Common myeloid progenitor, CD34-positive (primary cell): Measurements from ENCODE around the gene YWHAQ.
"Not testable (repeated sequence)": the region's sequence is repeated elsewhere in the genome, so short reads cannot be mapped to it uniquely, and the experiment has no call there.

Experiments
- CTCF ChIA-PET: fragments of 350-600 bp; sonication (Branson Sonifier 250); formaldehyde crosslinking; loops from one replicate; lab custom pipeline; 2021; ENCODE audit warnings: antibody characterized with exemption; lab: Charles Lee
- POLR2A ChIA-PET: fragments of 350-600 bp; sonication (Branson Sonifier 250); formaldehyde crosslinking; loops from one replicate; lab custom pipeline; 2021; ENCODE audit warnings: antibody characterized with exemption; lab: Charles Lee
- DNase-seq, 3 donors: peaks; one replicate each; pipeline versions ENCODE4 v3.0.0 to v3.0.0-alpha.2; 2013
- H3K27ac ChIP-seq, 2 experiments: 1 replicate in 1 of 2; 2 replicates in 1 of 2; pipeline ENCODE4 v1.7.0; 2013; ENCODE audit warnings: inconsistent platforms in 2 of 2, low read length in 2 of 2, mild to moderate bottlenecking in 2 of 2, low read depth in 1 of 2, moderate library complexity in 1 of 2; ENCODE audit not compliant: severe bottlenecking in 2 of 2, insufficient read depth in 1 of 2, poor library complexity in 1 of 2
- H3K27me3 ChIP-seq, 5 experiments: replicated peaks in 2 of 5; 1 replicate in 3 of 5; 2 replicates in 2 of 5; pipeline versions ENCODE4 v1.6.1 to v1.7.0; 2013; ENCODE audit warnings: low read length in 4 of 5, mild to moderate bottlenecking in 2 of 5, moderate library complexity in 2 of 5, inconsistent platforms in 1 of 5; ENCODE audit not compliant: insufficient read depth in 5 of 5, control insufficient read depth in 4 of 5
- H3K36me3 ChIP-seq, 4 experiments: 1 replicate in 2 of 4; 2 replicates in 2 of 4; pipeline versions ENCODE4 v1.6.1 to v1.7.0; 2013; ENCODE audit warnings: low read length in 3 of 4, control low read depth in 1 of 4, mild to moderate bottlenecking in 1 of 4; ENCODE audit not compliant: control insufficient read depth in 4 of 4, insufficient read depth in 4 of 4
- H3K4me1 ChIP-seq, 4 experiments: 1 replicate in 3 of 4; 2 replicates in 1 of 4; pipeline versions ENCODE4 v1.6.1 to v1.7.1; 2013; ENCODE audit warnings: low read length in 3 of 4, mild to moderate bottlenecking in 3 of 4, control low read depth in 1 of 4, inconsistent platforms in 1 of 4, moderate library complexity in 1 of 4; ENCODE audit not compliant: control insufficient read depth in 4 of 4, insufficient read depth in 4 of 4; ENCODE audit errors: control extremely low read depth in 1 of 4
- H3K4me3 ChIP-seq, 7 experiments: 1 replicate in 4 of 7; 2 replicates in 3 of 7; pipeline versions ENCODE4 v1.5.1 to v1.7.0; 2013; ENCODE audit warnings: mild to moderate bottlenecking in 7 of 7, low read length in 6 of 7, moderate library complexity in 6 of 7, inconsistent platforms in 2 of 7, low read depth in 2 of 7, control low read depth in 1 of 7; ENCODE audit not compliant: insufficient read depth in 4 of 7, control insufficient read depth in 1 of 7; ENCODE audit errors: extremely low read depth in 1 of 7
- H3K9me3 ChIP-seq, 5 experiments: 1 replicate in 4 of 5; 2 replicates in 1 of 5; pipeline versions ENCODE4 v1.6.1 to v1.7.1; 2013; ENCODE audit warnings: low read length in 4 of 5, mild to moderate bottlenecking in 2 of 5, inconsistent platforms in 1 of 5, low read depth in 1 of 5, moderate library complexity in 1 of 5; ENCODE audit not compliant: control insufficient read depth in 4 of 5, insufficient read depth in 2 of 5; ENCODE audit errors: control extremely low read depth in 1 of 5
- WGBS: methylation state at CpG from one replicate; pipeline ENCODE4 v1.1.5; 2013; ENCODE audit not compliant: insufficient coverage; 5-methylcytosine and 5-hydroxymethylcytosine counted together

Gene YWHAQ

DNA sequence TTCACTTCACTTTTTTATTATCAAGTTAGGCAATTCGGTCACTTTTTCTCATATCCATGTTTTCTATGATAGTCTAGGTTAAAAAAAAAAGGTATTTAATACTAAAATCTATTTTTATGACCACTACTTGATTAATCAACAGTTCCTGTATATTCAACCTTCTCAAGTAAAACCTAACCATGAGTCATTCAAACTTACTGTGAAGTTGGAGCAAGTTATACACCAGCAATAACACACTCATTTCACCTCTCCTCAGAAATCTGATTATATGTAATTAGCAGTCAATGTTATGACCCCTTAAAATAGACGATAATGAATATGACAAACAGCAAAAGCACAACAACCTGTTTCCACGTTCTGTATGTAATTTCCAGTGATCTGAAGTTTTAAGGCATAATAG lies 40.2 kb downstream of the YWHAQ start:
- WGBS = no CpG with 5 or more reads among the region's 3 CpGs
- Histone ChIP-seq H3K27ac (no peak overlapping the region), H3K36me3 (peaks cover 10 to 60% (median 42%) of the 10 kb centered on the region in 4 experiments), H3K4me3 (no peak overlapping the region), H3K9me3 (no peaks in the 10 kb centered on the region), H3K27me3 (no peaks in the 10 kb centered on the region), H3K4me1 (no peaks in the 10 kb centered on the region)
- no peak for DNase-seq
- ChIA-PET CTCF (interaction anchor here (0.8 to 1.8 kb wide), 2 partner anchors 13 to 15 kb away, joined by 3 to 6 read pairs; no protein-coding TSS in a partner anchor), POLR2A (no interaction called here)

- Histone ChIP-seq H3K27ac (no peak overlapping the region), H3K27me3 (no peaks in the 10 kb centered on the region), H3K4me3 (no peak overlapping the region), H3K36me3 (peaks cover 28 to 67% (median 44%) of the 10 kb centered on the region in 4 experiments), H3K4me1 (no peaks in the 10 kb centered on the region), H3K9me3 (no peaks in the 10 kb centered on the region)
- CTCF ChIA-PET = interaction anchor here (0.6 kb wide), 2 partner anchors 69 to 183 kb away, joined by 3 read pairs; no protein-coding TSS in a partner anchor
- no peak for DNase-seq
- no CpG with 5 or more reads among the region's 3 CpGs for WGBS
- POLR2A ChIA-PET = no interaction called here
Measured at GRCh38 chr2:9586465-9586864, 44.3 kb downstream of the YWHAQ start.

DNA sequence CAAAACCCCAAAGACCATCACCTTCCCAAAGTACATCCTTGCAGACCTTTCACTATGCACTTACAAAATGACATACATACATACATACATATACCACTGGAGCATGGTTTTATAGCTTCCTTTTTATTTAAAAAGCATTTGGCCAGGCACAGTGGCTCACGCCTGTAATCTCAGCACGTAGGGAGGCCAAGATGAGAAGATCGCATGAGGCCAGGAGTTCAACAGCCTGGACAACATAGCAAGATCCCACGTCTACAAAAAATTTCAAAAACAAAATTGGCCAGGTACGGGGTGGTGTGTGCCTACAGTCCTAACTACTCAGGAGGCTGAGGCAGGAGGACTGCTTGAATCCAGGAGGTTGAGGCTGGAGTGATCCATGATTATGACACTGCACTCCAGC lies 45.3 kb downstream of the YWHAQ start:
- WGBS = 97% methylated on average over 5 of the region's 5 CpGs
- no peak overlapping the region for H3K27ac ChIP-seq
- DNase-seq = no peak
- ChIA-PET POLR2A (no interaction called here), CTCF (no interaction called here)
- no peaks in the 10 kb centered on the region for H3K9me3 ChIP-seq
- no peaks in the 10 kb centered on the region for H3K27me3 ChIP-seq
- no peaks in the 10 kb centered on the region for H3K4me1 ChIP-seq
- peaks cover 26 to 59% (median 40%) of the 10 kb centered on the region in 4 experiments for H3K36me3 ChIP-seq
- H3K4me3 ChIP-seq = no peak overlapping the region

GRCh38 chr2:9584902-9585301 lies 45.9 kb downstream of the YWHAQ start:
- H3K27me3 ChIP-seq, H3K9me3 ChIP-seq, H3K4me3 ChIP-seq, H3K4me1 ChIP-seq, DNase-seq, H3K27ac ChIP-seq, POLR2A ChIA-PET, CTCF ChIA-PET: not testable (repeated sequence)
- H3K36me3 ChIP-seq = peaks cover 26 to 56% (median 38%) of the 10 kb centered on the region in 4 experiments

GRCh38 chr2:9582624-9583023 lies 48.2 kb downstream of the YWHAQ start:
- CTCF ChIA-PET = interaction anchor here (0.8 to 1.3 kb wide), 2 partner anchors 9 to 14 kb away, joined by 3 to 4 read pairs; no protein-coding TSS in a partner anchor
- peaks cover 18 to 41% (median 26%) of the 10 kb centered on the region in 4 experiments for H3K36me3 ChIP-seq

DNA sequence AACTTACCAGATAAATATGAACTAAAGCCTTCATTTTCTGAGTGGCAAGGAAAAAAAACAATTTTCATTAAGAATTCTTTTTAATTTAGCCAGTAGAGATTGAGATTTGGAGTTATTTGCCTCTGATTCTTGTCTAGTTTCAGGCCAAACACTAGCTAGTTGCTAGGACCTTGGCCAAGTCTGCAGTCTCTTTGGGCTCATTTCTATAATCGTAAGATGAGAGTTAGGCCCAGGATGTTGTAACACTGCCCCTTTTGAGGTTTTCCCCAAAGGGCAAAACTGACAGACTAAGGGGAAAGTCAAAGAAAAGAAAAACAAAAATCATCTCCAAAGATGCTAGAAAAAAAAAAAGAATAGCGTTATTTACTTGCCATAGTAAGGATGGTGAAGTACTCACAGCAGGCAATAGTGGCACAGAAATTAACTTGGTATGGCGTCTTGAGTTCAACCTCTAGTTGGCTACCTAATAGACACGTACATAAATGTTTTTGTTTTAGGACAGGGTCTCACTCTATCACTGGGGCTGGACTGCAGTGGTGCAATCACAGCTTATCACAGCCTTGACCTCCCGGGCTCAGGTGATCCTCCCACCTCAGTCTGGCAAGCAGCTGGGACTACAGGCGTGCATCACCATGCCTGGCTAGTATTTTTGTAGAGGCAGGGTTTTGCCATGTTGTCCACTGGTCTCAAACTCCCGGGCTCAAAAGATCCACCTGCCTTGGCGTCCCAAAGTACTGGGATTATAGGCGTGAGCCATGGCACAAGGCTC lies 52.1 kb downstream of the YWHAQ start:
- Histone ChIP-seq H3K27ac (no peak overlapping the region), H3K27me3 (no peaks in the 10 kb centered on the region), H3K4me1 (no peaks in the 10 kb centered on the region), H3K4me3 (no peak overlapping the region), H3K9me3 (no peaks in the 10 kb centered on the region), H3K36me3 (peaks cover 5 to 8% (median 6%) of the 10 kb centered on the region in 4 experiments)
- 100% methylated on average over 9 of the region's 9 CpGs for WGBS
- POLR2A ChIA-PET = interaction anchor here (0.7 kb wide), 1 partner anchor 26 kb away, joined by 4 read pairs; no protein-coding TSS in a partner anchor
- CTCF ChIA-PET = interaction anchor here (1.6 to 3.5 kb wide), 2 partner anchors 10 to 11 kb away, joined by 7 to 11 read pairs; no protein-coding TSS in a partner anchor
- DNase-seq = no peak

More at GRCh38 chr2:9582624-9583023, 48.2 kb downstream of the YWHAQ start:
- POLR2A ChIA-PET = no interaction called here
- DNase-seq = no peak
- H3K9me3 ChIP-seq = no peaks in the 10 kb centered on the region
- no peak overlapping the region for H3K27ac ChIP-seq
- 97% methylated on average over 5 of the region's 5 CpGs for WGBS
- H3K4me3 ChIP-seq = no peak overlapping the region
- H3K27me3 ChIP-seq = no peaks in the 10 kb centered on the region
- no peaks in the 10 kb centered on the region for H3K4me1 ChIP-seq

GRCh38 chr2:9574331-9574730 lies 56.5 kb downstream of the YWHAQ start:
- Histone ChIP-seq H3K4me1 (peaks cover 0 to 4% (median 0%) of the 10 kb centered on the region in 4 experiments), H3K4me3 (no peak overlapping the region), H3K36me3 (no peaks in the 10 kb centered on the region), H3K27ac (no peak overlapping the region), H3K9me3 (no peaks in the 10 kb centered on the region), H3K27me3 (no peaks in the 10 kb centered on the region)
- POLR2A ChIA-PET = no interaction called here
- DNase-seq = no peak
- CTCF ChIA-PET = interaction anchor here (0.9 to 1.7 kb wide), 2 partner anchors 15 to 27 kb away, joined by 4 to 6 read pairs; no protein-coding TSS in a partner anchor
- WGBS = no CpG with 5 or more reads among the region's 2 CpGs
